Uterus (tissue), 4 donors: Measurements from ENCODE around the gene TMEM62. TPM values are rescaled to one million over a fixed set of nuclear protein-coding genes. Genes with fewer than 3 reads are reported as not detected.
"Not testable (repeated sequence)": the region's sequence is repeated elsewhere in the genome, so short reads cannot be mapped to it uniquely, and the experiment has no call there.

ENCODE experiments used
- DNase-seq, 2 donors: peaks; one replicate each; pipeline ENCODE4 v3.0.0-alpha.2; 2019 to 2020
- H3K27ac ChIP-seq, 2 donors: fragments of 200-600 bp; sonication (generic); 1 replicate in 1 of 2; 2 replicates in 1 of 2; pipeline ENCODE4 v1.5.1; 2016 to 2018
- H3K27me3 ChIP-seq, 2 donors: fragments of 200-600 bp; sonication (generic); one replicate each; pipeline ENCODE4 v1.5.1; 2018 to 2019; ENCODE audit warnings: control low read depth in 1 of 2
- H3K36me3 ChIP-seq, 2 donors: fragments of 200-600 bp; sonication (generic); one replicate each; pipeline ENCODE4 v1.5.1; 2019; ENCODE audit warnings: control low read depth in 1 of 2
- H3K4me1 ChIP-seq, 2 donors: fragments of 200-600 bp; sonication (generic); one replicate each; pipeline ENCODE4 v1.5.1; 2018 to 2019; ENCODE audit warnings: control low read depth in 1 of 2
- H3K4me3 ChIP-seq, 2 donors: fragments of 200-600 bp; sonication (generic); 1 replicate in 1 of 2; 2 replicates in 1 of 2; pipeline ENCODE4 v1.5.1; 2018 to 2019; ENCODE audit warnings: mild to moderate bottlenecking in 1 of 2
- H3K9me3 ChIP-seq, 2 donors: fragments of 200-600 bp; sonication (generic); one replicate each; pipeline ENCODE4 v1.5.1; 2019; ENCODE audit warnings: control low read depth in 1 of 2
- CTCF ChIP-seq, 4 experiments: fragments of 200-600 bp in 2 of 4; fragments of 450-650 bp in 2 of 4; sonication (generic) in 2 of 4; IDR thresholded peaks; one replicate each; pipeline ENCODE4 v1.5.1; 2016 to 2019; ENCODE audit warnings: antibody characterized with exemption in 4 of 4, mild to moderate bottlenecking in 2 of 4, moderate library complexity in 1 of 4
- POLR2A ChIP-seq, 2 donors: fragments of 450-650 bp; IDR thresholded peaks; one replicate each; pipeline ENCODE4 v1.6.1; 2016; ENCODE audit warnings: antibody characterized with exemption in 2 of 2, mild to moderate bottlenecking in 1 of 2, moderate library complexity in 1 of 2
- intact Hi-C: fragments of 100-400 bp; cut with DNase I; formaldehyde crosslinking; loops from one replicate; pipeline ENCODE4 v1.15.1; 2023; ENCODE audit warnings: low total_unique reads
- total RNA-seq, 4 donors: library from RNA; depleted of rRNA in 3 of 4; stranded (reverse); fragments of >200 nt in 3 of 4; gene quantifications; one replicate each; pipeline versions ENCODE4 v1.1.0 to v1.2.4, GENCODE V29; 2014 to 2023
- donor health status: DM: yes; HTN: yes; CAD: no.

TMEM62 gene
- total RNA-seq, 4 donors from 2014 or later = 18.8 to 56.6 (median 22.5) TPM

GRCh38 chr15:43189296-43189695 lies 55.9 kb downstream of the TMEM62 start:
- no peak for TF ChIP-seq POLR2A (IDR thresholded peaks at IDR 0.05)
- TF ChIP-seq CTCF (IDR thresholded peaks at IDR 0.05) = no peak
- Histone ChIP-seq H3K9me3 (no peaks in the 10 kb centered on the region), H3K4me3 (no peak overlapping the region), H3K36me3 (no peaks in the 10 kb centered on the region), H3K27me3 (no peaks in the 10 kb centered on the region), H3K27ac (no peak overlapping the region), H3K4me1 (no peaks in the 10 kb centered on the region)
- intact Hi-C loops = no loop called here
- no peak for DNase-seq

GRCh38 chr15:43190178-43190577 lies 56.8 kb downstream of the TMEM62 start:
- Histone ChIP-seq H3K36me3 (no peaks in the 10 kb centered on the region), H3K27ac (no peak overlapping the region)
- intact Hi-C loops = no loop called here

GRCh38 chr15:43193710-43194109 lies 60.3 kb downstream of the TMEM62 start:
- intact Hi-C loops = no loop called here
- no peaks in the 10 kb centered on the region for H3K36me3 ChIP-seq
- no peaks in the 10 kb centered on the region for H3K9me3 ChIP-seq
- TF ChIP-seq POLR2A (IDR thresholded peaks at IDR 0.05) (no peak), CTCF (IDR thresholded peaks at IDR 0.05) (no peak)
- no peak overlapping the region for H3K27ac ChIP-seq
- H3K4me1 ChIP-seq = no peaks in the 10 kb centered on the region
- H3K4me3 ChIP-seq = no peak overlapping the region
- no peak for DNase-seq
- H3K27me3 ChIP-seq = no peaks in the 10 kb centered on the region

More at GRCh38 chr15:43190178-43190577, 56.8 kb downstream of the TMEM62 start:
- H3K9me3 ChIP-seq = no peaks in the 10 kb centered on the region
- no peak overlapping the region for H3K4me3 ChIP-seq
- TF ChIP-seq POLR2A (IDR thresholded peaks at IDR 0.05) = no peak
- no peak for TF ChIP-seq CTCF (IDR thresholded peaks at IDR 0.05)
- no peak for DNase-seq
- H3K4me1 ChIP-seq = no peaks in the 10 kb centered on the region
- no peaks in the 10 kb centered on the region for H3K27me3 ChIP-seq

GRCh38 chr15:43194795-43195194 lies 61.4 kb downstream of the TMEM62 start:
- H3K9me3 ChIP-seq = no peaks in the 10 kb centered on the region
- H3K36me3 ChIP-seq = no peaks in the 10 kb centered on the region
- no peaks in the 10 kb centered on the region for H3K4me1 ChIP-seq
- H3K27ac ChIP-seq = no peak overlapping the region
- no peak overlapping the region for H3K4me3 ChIP-seq
- no peaks in the 10 kb centered on the region for H3K27me3 ChIP-seq
- DNase-seq = no peak
- intact Hi-C loops = no loop called here
- TF ChIP-seq CTCF (IDR thresholded peaks at IDR 0.05) (no peak), POLR2A (IDR thresholded peaks at IDR 0.05) (no peak)

- Histone ChIP-seq H3K36me3 (no peaks in the 10 kb centered on the region), H3K4me1 (no peaks in the 10 kb centered on the region), H3K4me3 (no peak overlapping the region), H3K9me3 (no peaks in the 10 kb centered on the region), H3K27ac (no peak overlapping the region), H3K27me3 (no peaks in the 10 kb centered on the region)
- TF ChIP-seq POLR2A (IDR thresholded peaks at IDR 0.05) (no peak), CTCF (IDR thresholded peaks at IDR 0.05) (no peak)
- no peak for DNase-seq
- intact Hi-C loops = no loop called here
Observed at GRCh38 chr15:43196760-43197548, 63.6 kb downstream of the TMEM62 start.

GRCh38 chr15:43197773-43198172 lies 64.4 kb downstream of the TMEM62 start:
- intact Hi-C loops, H3K27ac ChIP-seq, H3K36me3 ChIP-seq: not testable (repeated sequence)

GRCh38 chr15:43198556-43198955 lies 65.2 kb downstream of the TMEM62 start:
- H3K4me3 ChIP-seq, H3K27ac ChIP-seq, H3K9me3 ChIP-seq, H3K27me3 ChIP-seq, intact Hi-C loops, H3K4me1 ChIP-seq, DNase-seq, H3K36me3 ChIP-seq: not testable (repeated sequence)

More at GRCh38 chr15:43197773-43198172, 64.4 kb downstream of the TMEM62 start:
- not testable (repeated sequence) for H3K9me3 ChIP-seq, DNase-seq, H3K4me1 ChIP-seq, H3K27me3 ChIP-seq, H3K4me3 ChIP-seq
